Stimulated activated memory B cell treated with anti-CD40 and anti-IgM and Interleukin-4, amounts not matched to agents 10 μg/mL and 1 μg/mL and 100 μg/mL, for 72 hours (primary cell): ENCODE results near the gene KLHDC3.

ENCODE experiments used
- ATAC-seq: fragments of 150-1000 bp; cut with Tn5 transposase; 2 replicates; pipeline ENCODE4 v1.10.0; 2021
- H3K27ac Mint-ChIP-seq: one replicate; pipeline ENCODE4 v1.8.0; 2022; ENCODE audit warnings: mild to moderate bottlenecking, mixed read lengths
- H3K27me3 Mint-ChIP-seq: one replicate; pipeline ENCODE4 v1.8.0; 2022; ENCODE audit warnings: mixed read lengths
- H3K36me3 Mint-ChIP-seq: one replicate; pipeline ENCODE4 v1.8.0; 2022; ENCODE audit warnings: mixed read lengths
- H3K4me1 Mint-ChIP-seq: one replicate; pipeline ENCODE4 v1.8.0; 2022; ENCODE audit warnings: mixed read lengths
- H3K4me3 Mint-ChIP-seq: one replicate; pipeline ENCODE4 v1.8.0; 2022; ENCODE audit warnings: mild to moderate bottlenecking, moderate library complexity, mixed read lengths
- H3K9me3 Mint-ChIP-seq: one replicate; pipeline ENCODE4 v1.8.0; 2022; ENCODE audit warnings: mixed read lengths

The KLHDC3 gene

GRCh38 chr6:43054206-43054943 lies 40.3 kb downstream of the KLHDC3 start:
- peak overlapping the region; percentile 98 for H3K4me3 Mint-ChIP-seq
- H3K4me1 Mint-ChIP-seq = peaks cover 54% of the 10 kb centered on the region
- H3K36me3 Mint-ChIP-seq = peaks cover 47% of the 10 kb centered on the region
- peak overlapping the region; percentile 96 for H3K27ac Mint-ChIP-seq
- no peak for ATAC-seq
- no peaks in the 10 kb centered on the region for H3K9me3 Mint-ChIP-seq
- H3K27me3 Mint-ChIP-seq = no peaks in the 10 kb centered on the region

- H3K4me3 Mint-ChIP-seq = no peak overlapping the region
- peaks cover 32% of the 10 kb centered on the region for H3K36me3 Mint-ChIP-seq
- H3K4me1 Mint-ChIP-seq = peaks cover 60% of the 10 kb centered on the region
- H3K27me3 Mint-ChIP-seq = no peaks in the 10 kb centered on the region
- no peak for ATAC-seq
- H3K27ac Mint-ChIP-seq = no peak overlapping the region
- no peaks in the 10 kb centered on the region for H3K9me3 Mint-ChIP-seq
These were observed 41.9 kb downstream of the KLHDC3 start for GRCh38 chr6:43055966-43056365.

GRCh38 chr6:43058531-43058930 lies 44.5 kb downstream of the KLHDC3 start:
- H3K4me3 Mint-ChIP-seq = peak overlapping the region; percentile 93
- H3K27me3 Mint-ChIP-seq = no peaks in the 10 kb centered on the region
- peak overlapping the region; percentile 99 for H3K27ac Mint-ChIP-seq
- H3K9me3 Mint-ChIP-seq = no peaks in the 10 kb centered on the region
- peaks cover 41% of the 10 kb centered on the region for H3K4me1 Mint-ChIP-seq
- no peak for ATAC-seq
- peaks cover 24% of the 10 kb centered on the region for H3K36me3 Mint-ChIP-seq

GRCh38 chr6:43059168-43060033 lies 45.4 kb downstream of the KLHDC3 start, which contains the start of the genes KLC4 and MRPL2:
TSS of gene KLC4 (plus strand) at chr6:43059631. CDS start at chr6:43061336, 1,705 bp downstream.
TSS of gene MRPL2 (minus strand) at chr6:43059434. CDS start at chr6:43059381, 53 bp downstream.
- Mint-ChIP-seq H3K27me3 (no peaks in the 10 kb centered on the region), H3K9me3 (no peaks in the 10 kb centered on the region), H3K36me3 (peaks cover 26% of the 10 kb centered on the region), H3K4me3 (peak within 1 kb of the TSS; percentile 93), H3K4me1 (peaks cover 33% of the 10 kb centered on the region), H3K27ac (peak within 1 kb of the TSS; percentile 99)
- ATAC-seq = peak; percentile 98

- H3K36me3 Mint-ChIP-seq = peaks cover 31% of the 10 kb centered on the region
- no peaks in the 10 kb centered on the region for H3K27me3 Mint-ChIP-seq
- H3K4me1 Mint-ChIP-seq = peaks cover 32% of the 10 kb centered on the region
- H3K9me3 Mint-ChIP-seq = no peaks in the 10 kb centered on the region
- no peak for ATAC-seq
- peak overlapping the region; percentile 99 for H3K27ac Mint-ChIP-seq
- peak overlapping the region; percentile 93 for H3K4me3 Mint-ChIP-seq
These were observed 46.1 kb downstream of the KLHDC3 start for GRCh38 chr6:43060034-43060754.

GRCh38 chr6:43060755-43061633 lies 46.9 kb downstream of the KLHDC3 start:
- Mint-ChIP-seq H3K27me3 (no peaks in the 10 kb centered on the region), H3K4me1 (peaks cover 32% of the 10 kb centered on the region), H3K36me3 (peaks cover 29% of the 10 kb centered on the region), H3K4me3 (peak overlapping the region; percentile 48), H3K9me3 (no peaks in the 10 kb centered on the region), H3K27ac (no peak overlapping the region)
- no peak for ATAC-seq

- ATAC-seq = no peak
- no peaks in the 10 kb centered on the region for H3K9me3 Mint-ChIP-seq
- H3K36me3 Mint-ChIP-seq = peaks cover 33% of the 10 kb centered on the region
- no peaks in the 10 kb centered on the region for H3K27me3 Mint-ChIP-seq
- H3K4me1 Mint-ChIP-seq = peaks cover 32% of the 10 kb centered on the region
- no peak overlapping the region for H3K27ac Mint-ChIP-seq
- H3K4me3 Mint-ChIP-seq = no peak overlapping the region
These were observed 47.8 kb downstream of the KLHDC3 start for GRCh38 chr6:43061861-43062260.

- H3K4me3 Mint-ChIP-seq = no peak overlapping the region
- H3K27ac Mint-ChIP-seq = no peak overlapping the region
- peaks cover 34% of the 10 kb centered on the region for H3K36me3 Mint-ChIP-seq
- peaks cover 30% of the 10 kb centered on the region for H3K4me1 Mint-ChIP-seq
- no peaks in the 10 kb centered on the region for H3K9me3 Mint-ChIP-seq
- H3K27me3 Mint-ChIP-seq = no peaks in the 10 kb centered on the region
- no peak for ATAC-seq
These were observed 48.8 kb downstream of the KLHDC3 start for GRCh38 chr6:43062818-43063217.

- peaks cover 52% of the 10 kb centered on the region for H3K36me3 Mint-ChIP-seq
- no peaks in the 10 kb centered on the region for H3K9me3 Mint-ChIP-seq
- H3K27me3 Mint-ChIP-seq = no peaks in the 10 kb centered on the region
- no peaks in the 10 kb centered on the region for H3K4me1 Mint-ChIP-seq
- ATAC-seq = peak; percentile 50
- H3K27ac Mint-ChIP-seq = no peak overlapping the region
- no peak overlapping the region for H3K4me3 Mint-ChIP-seq
These were observed 56.1 kb downstream of the KLHDC3 start for GRCh38 chr6:43070028-43070632.
